AG09309 (cell line): ENCODE data around the gene SCN5A.

ENCODE experiments used
- DNase-seq: peaks from one replicate; pipeline ENCODE4 v3.0.0-alpha.2; 2010; ENCODE audit warnings: low read depth
- H3K4me3 ChIP-seq: 2 replicates; pipeline ENCODE4 v1.5.1; 2011; ENCODE audit warnings: mild to moderate bottlenecking, low read depth, low read length, moderate library complexity; ENCODE audit not compliant: control insufficient read depth
- CTCF ChIP-seq: IDR thresholded peaks from 2 replicates; pipeline ENCODE4 v1.5.1; 2011; ENCODE audit warnings: mild to moderate bottlenecking, low read depth, low read length, inconsistent platforms; ENCODE audit not compliant: insufficient read depth, control insufficient read depth; ENCODE audit errors: missing control alignments

The SCN5A gene

GRCh38 chr3:38566215-38566528 is 83.3 kb downstream of the SCN5A start:
- no peak for TF ChIP-seq CTCF
- DNase-seq: no peak
- H3K4me3 ChIP-seq: no peak overlapping the region

GRCh38 chr3:38565339-38566214 is 83.9 kb downstream of the SCN5A start:
- no peak for TF ChIP-seq CTCF
- DNase-seq: no peak
- no peak overlapping the region for H3K4me3 ChIP-seq

GRCh38 chr3:38564631-38565338 is 84.7 kb downstream of the SCN5A start:
- no peak for TF ChIP-seq CTCF
- no peak for DNase-seq
- H3K4me3 ChIP-seq: no peak overlapping the region

GRCh38 chr3:38563886-38564270 is 85.6 kb downstream of the SCN5A start:
- no peak for TF ChIP-seq CTCF
- H3K4me3 ChIP-seq: no peak overlapping the region
- no peak for DNase-seq

GRCh38 chr3:38563070-38563885 is 86.2 kb downstream of the SCN5A start:
- no peak for DNase-seq
- TF ChIP-seq CTCF: no peak
- H3K4me3 ChIP-seq: no peak overlapping the region

GRCh38 chr3:38562467-38562925 is 87.0 kb downstream of the SCN5A start:
- no peak overlapping the region for H3K4me3 ChIP-seq
- TF ChIP-seq CTCF: no peak
- no peak for DNase-seq
